Activated naive CD8-positive, alpha-beta T cell treated with anti-CD3 and anti-CD28 coated beads, Interleukin-2, amount 50 U/mL, for 16 hours (primary cell): ENCODE measurements around the gene MERTK.
"Not testable (repeated sequence)": the region's sequence is repeated elsewhere in the genome, so short reads cannot be mapped to it uniquely, and the experiment has no call there.

Source experiments
- DNase-seq: peaks from one replicate; pipeline ENCODE4 v3.0.0-alpha.2; 2020; ENCODE audit warnings: low read depth, low spot score

MERTK gene

GRCh38 chr2:111945444-111946293 lies 47.3 kb downstream of the MERTK start:
- DNase-seq, result no peak

GRCh38 chr2:111946294-111947114 lies 48.1 kb downstream of the MERTK start:
- DNase-seq, result no peak

GRCh38 chr2:111947219-111947618 lies 48.8 kb downstream of the MERTK start:
- no peak for DNase-seq

GRCh38 chr2:111948832-111949231 lies 50.4 kb downstream of the MERTK start:
- no peak for DNase-seq

- no peak for DNase-seq
These were observed 51.8 kb downstream of the MERTK start for GRCh38 chr2:111950236-111950635.

GRCh38 chr2:111951486-111951885 lies 53.1 kb downstream of the MERTK start:
- no peak for DNase-seq

GRCh38 chr2:111952871-111953452 lies 54.6 kb downstream of the MERTK start:
- no peak for DNase-seq

GRCh38 chr2:111954602-111955332 lies 56.4 kb downstream of the MERTK start:
- DNase-seq, result no peak

GRCh38 chr2:111957872-111958354 lies 59.5 kb downstream of the MERTK start:
- DNase-seq, result no peak

GRCh38 chr2:111958901-111959300 lies 60.5 kb downstream of the MERTK start:
- no peak for DNase-seq

GRCh38 chr2:111961663-111962062 lies 63.3 kb downstream of the MERTK start:
- DNase-seq, result no peak

GRCh38 chr2:111963086-111963485 lies 64.7 kb downstream of the MERTK start:
- not testable (repeated sequence) for DNase-seq

- DNase-seq, result not testable (repeated sequence)
These were observed 65.1 kb downstream of the MERTK start for GRCh38 chr2:111963508-111963907.

- DNase-seq, result no peak
These were observed 66.7 kb downstream of the MERTK start for GRCh38 chr2:111965062-111965461.

GRCh38 chr2:111966241-111966640 lies 67.8 kb downstream of the MERTK start:
- DNase-seq, result no peak

GRCh38 chr2:111967018-111967417 lies 68.6 kb downstream of the MERTK start:
- no peak for DNase-seq

- DNase-seq, result no peak
These were observed 72.0 kb downstream of the MERTK start for GRCh38 chr2:111970453-111970852.

GRCh38 chr2:111972955-111973565 lies 74.7 kb downstream of the MERTK start:
- DNase-seq, result no peak

GRCh38 chr2:111973701-111974100 lies 75.3 kb downstream of the MERTK start:
- no peak for DNase-seq

GRCh38 chr2:111975053-111975552 lies 76.7 kb downstream of the MERTK start:
- no peak for DNase-seq

- no peak for DNase-seq
These were observed 77.4 kb downstream of the MERTK start for GRCh38 chr2:111975819-111976218.
